HCT116 (cell line): Measurements from ENCODE around the gene GRIK1.

Experiments used
- CTCF ChIP-seq, 3 experiments: fragments of 200-600 bp in 1 of 3; sonication (generic) in 1 of 3; IDR thresholded peaks in 2 of 3; conservative IDR thresholded peaks in 1 of 3; 2 replicates each; pipeline ENCODE4 v1.5.1; 2012 to 2017; ENCODE audit warnings: low read depth in 2 of 3, low read length in 2 of 3, antibody characterized with exemption in 1 of 3, borderline replicate concordance in 1 of 3, control low read depth in 1 of 3, mild to moderate bottlenecking in 1 of 3, mixed read lengths in 1 of 3, mixed run types in 1 of 3, moderate library complexity in 1 of 3; ENCODE audit not compliant: insufficient read depth in 1 of 3
- EGR1 ChIP-seq: IDR thresholded peaks from 2 replicates; pipeline ENCODE4 v1.6.1; 2012; ENCODE audit warnings: low read depth
- EZH2phosphoT487 ChIP-seq: fragments of 200-600 bp; IDR thresholded peaks from 2 replicates; pipeline ENCODE4 v1.6.1; 2018; ENCODE audit warnings: antibody characterized with exemption, borderline replicate concordance
- MAX ChIP-seq: IDR thresholded peaks from 2 replicates; pipeline ENCODE4 v1.6.1; 2012
- POLR2A ChIP-seq: IDR thresholded peaks from 2 replicates; pipeline ENCODE4 v1.7.0; 2011; ENCODE audit warnings: borderline replicate concordance; ENCODE audit not compliant: insufficient read depth, insufficient read length; ENCODE audit errors: extremely low read depth
- POLR2AphosphoS5 ChIP-seq: IDR thresholded peaks from 2 replicates; pipeline ENCODE4 v1.6.1; 2011; ENCODE audit warnings: mild to moderate bottlenecking, low read depth, low read length, moderate library complexity
- REST ChIP-seq: IDR thresholded peaks from 2 replicates; pipeline ENCODE4 v1.6.1; 2012; ENCODE audit warnings: low read depth
- YY1 ChIP-seq: IDR thresholded peaks from 2 replicates; pipeline ENCODE4 v1.6.1; 2011; ENCODE audit warnings: low read length, low read depth, moderate library complexity, mild to moderate bottlenecking; ENCODE audit not compliant: insufficient replicate concordance; ENCODE audit errors: extremely low read depth
- ZBTB33 ChIP-seq: IDR thresholded peaks from 2 replicates; pipeline ENCODE4 v1.6.1; 2011; ENCODE audit warnings: mild to moderate bottlenecking, low read length, moderate library complexity; ENCODE audit not compliant: insufficient replicate concordance; ENCODE audit errors: extremely low read depth
- ZFX ChIP-seq: fragments of 450-650 bp; IDR thresholded peaks from 2 replicates; pipeline ENCODE4 v1.6.1; 2017

- no peak for TF ChIP-seq CTCF (IDR thresholded peaks at IDR 0.05 in 2 of 3, conservative IDR thresholded peaks at IDR 0.05 in 1 of 3; ENCODE audit: borderline replicate concordance in 1 of 3, insufficient read depth in 1 of 3, low read depth in 2 of 3, low read length in 2 of 3)
- no peak for TF ChIP-seq EGR1
- TF ChIP-seq POLR2A, result no peak
- TF ChIP-seq REST, result no peak
- no peak for TF ChIP-seq ZFX
- TF ChIP-seq EZH2phosphoT487, result no peak
- TF ChIP-seq ZBTB33, result no peak
- TF ChIP-seq YY1, result no peak
- no peak for TF ChIP-seq MAX
- TF ChIP-seq POLR2AphosphoS5, result no peak
Observed at GRCh38 chr21:29557200-29557599, 382.6 kb downstream of the GRIK1 start.
